ENCODE measurements around the gene KCNK18.
"Not testable (repeated sequence)": the region's sequence is repeated elsewhere in the genome, so short reads cannot be mapped to it uniquely, and the experiment has no call there.

Gene KCNK18

GRCh38 chr10:117170244-117170643, 27.0 kb upstream of the KCNK18 start:
- DNase-seq (ENCODE audit: low read depth) = no peak

GRCh38 chr10:117174439-117175214, 22.7 kb upstream of the KCNK18 start:
- DNase-seq (ENCODE audit: low read depth) = peak; percentile 85

- no peak for DNase-seq (ENCODE audit: low read depth)
These were observed 21.9 kb upstream of the KCNK18 start for GRCh38 chr10:117175215-117175900.

- DNase-seq (ENCODE audit: low read depth) = peak; percentile 68
These were observed 21.3 kb upstream of the KCNK18 start for GRCh38 chr10:117175901-117176534.

- no peak for DNase-seq (ENCODE audit: low read depth)
These were observed 19.1 kb upstream of the KCNK18 start for GRCh38 chr10:117178190-117178589.

- DNase-seq (ENCODE audit: low read depth) = no peak
These were observed 13.0 kb upstream of the KCNK18 start for GRCh38 chr10:117184296-117184695.

- DNase-seq (ENCODE audit: low read depth) = no peak
These were observed 12.5 kb upstream of the KCNK18 start for GRCh38 chr10:117184821-117185220.

GRCh38 chr10:117185817-117186216, 11.5 kb upstream of the KCNK18 start:
- DNase-seq (ENCODE audit: low read depth) = not testable (repeated sequence)

GRCh38 chr10:117186832-117187615, 10.3 kb upstream of the KCNK18 start:
- DNase-seq (ENCODE audit: low read depth) = no peak

- no peak for DNase-seq (ENCODE audit: low read depth)
These were observed 8.9 kb upstream of the KCNK18 start for GRCh38 chr10:117188371-117188770.

GRCh38 chr10:117189557-117189956, 7.7 kb upstream of the KCNK18 start:
- no peak for DNase-seq (ENCODE audit: low read depth)

- DNase-seq (ENCODE audit: low read depth) = no peak
These were observed 799 bp downstream of the KCNK18 start for GRCh38 chr10:117198088-117198487.

- DNase-seq (ENCODE audit: low read depth) = no peak
These were observed 4.5 kb downstream of the KCNK18 start for GRCh38 chr10:117201826-117202225.

- DNase-seq (ENCODE audit: low read depth) = no peak
These were observed 7.0 kb downstream of the KCNK18 start for GRCh38 chr10:117204316-117204715.

- DNase-seq (ENCODE audit: low read depth) = no peak
These were observed 14.9 kb downstream of the KCNK18 start for GRCh38 chr10:117212176-117212575.

GRCh38 chr10:117214401-117214800, 17.1 kb downstream of the KCNK18 start:
- no peak for DNase-seq (ENCODE audit: low read depth)

- no peak for DNase-seq (ENCODE audit: low read depth)
These were observed 17.8 kb downstream of the KCNK18 start for GRCh38 chr10:117215079-117215478.

GRCh38 chr10:117216028-117216427, 18.7 kb downstream of the KCNK18 start:
- no peak for DNase-seq (ENCODE audit: low read depth)

GRCh38 chr10:117216611-117217195, 19.4 kb downstream of the KCNK18 start:
- DNase-seq (ENCODE audit: low read depth) = peak; percentile 62

- no peak for DNase-seq (ENCODE audit: low read depth)
These were observed 20.0 kb downstream of the KCNK18 start for GRCh38 chr10:117217196-117217761.

- DNase-seq (ENCODE audit: low read depth) = no peak
These were observed 21.4 kb downstream of the KCNK18 start for GRCh38 chr10:117218654-117219053.

Measured in stimulated activated CD4-positive, alpha-beta T cell treated with anti-CD3 and anti-CD28 coated beads, Interleukin-2, amount 100 ng/mL, for 4 hours (primary cell).